NCI-H2107 (cell line): ENCODE results near the gene ZFC3H1.
"Not testable (repeated sequence)": the region's sequence is repeated elsewhere in the genome, so short reads cannot be mapped to it uniquely, and the experiment has no call there.

ENCODE experiments used
- DNase-seq: peaks from one replicate; lab custom pipeline; 2025; lab: John Stamatoyannopoulos, UW

Gene ZFC3H1

GRCh38 chr12:71663561-71664410 is at the start of gene ZFC3H1, which contains the start of gene THAP2:
Gene ZFC3H1, minus strand, starts transcription at chr12:71663848. Its CDS starts 238 bp downstream, at chr12:71663610.
Gene THAP2, plus strand, starts transcription at chr12:71664301. Its CDS starts 209 bp downstream, at chr12:71664510.
- peak; percentile 85 for DNase-seq

GRCh38 chr12:71710276-71711125 is 46.9 kb upstream of the ZFC3H1 start:
- DNase-seq = no peak

- DNase-seq = no peak
These were observed 45.0 kb upstream of the ZFC3H1 start for GRCh38 chr12:71708658-71709057.

GRCh38 chr12:71704920-71705319 is 41.3 kb upstream of the ZFC3H1 start:
- no peak for DNase-seq

GRCh38 chr12:71703206-71703605 is 39.6 kb upstream of the ZFC3H1 start:
- no peak for DNase-seq

GRCh38 chr12:71702590-71702989 is 38.9 kb upstream of the ZFC3H1 start:
- no peak for DNase-seq

GRCh38 chr12:71702181-71702580 is 38.5 kb upstream of the ZFC3H1 start:
- DNase-seq = not testable (repeated sequence)

- DNase-seq = no peak
These were observed 32.1 kb upstream of the ZFC3H1 start for GRCh38 chr12:71695782-71696181.

GRCh38 chr12:71694099-71694820 is 30.6 kb upstream of the ZFC3H1 start:
- no peak for DNase-seq

GRCh38 chr12:71693651-71694050 is 30.0 kb upstream of the ZFC3H1 start:
- not testable (repeated sequence) for DNase-seq

GRCh38 chr12:71693126-71693525 is 29.5 kb upstream of the ZFC3H1 start:
- no peak for DNase-seq

GRCh38 chr12:71691504-71692129 is 28.0 kb upstream of the ZFC3H1 start:
- DNase-seq = peak; percentile 23

GRCh38 chr12:71688961-71689570 is 25.4 kb upstream of the ZFC3H1 start:
- no peak for DNase-seq

GRCh38 chr12:71687172-71687571 is 23.5 kb upstream of the ZFC3H1 start:
- DNase-seq = not testable (repeated sequence)

GRCh38 chr12:71686658-71687025 is 23.0 kb upstream of the ZFC3H1 start:
- DNase-seq = no peak

GRCh38 chr12:71685914-71686657 is 22.4 kb upstream of the ZFC3H1 start, which contains the start of gene TMEM19:
Gene TMEM19, plus strand, starts transcription at chr12:71686082. Its CDS starts 599 bp downstream, at chr12:71686681.
- DNase-seq = peak; percentile 91

- no peak for DNase-seq
These were observed 21.8 kb upstream of the ZFC3H1 start for GRCh38 chr12:71685312-71685906.

- no peak for DNase-seq
These were observed 20.4 kb upstream of the ZFC3H1 start for GRCh38 chr12:71684081-71684480.

- no peak for DNase-seq
These were observed 20.0 kb upstream of the ZFC3H1 start for GRCh38 chr12:71683633-71684032.

GRCh38 chr12:71682466-71682865 is 18.8 kb upstream of the ZFC3H1 start:
- DNase-seq = no peak
